NCI-H748 (cell line): Measurements from ENCODE around the gene KRT76.

Source experiments
- DNase-seq: peaks from one replicate; lab custom pipeline; 2025; ENCODE audit not compliant: unreplicated experiment; lab: John Stamatoyannopoulos, UW

The KRT76 gene

GRCh38 chr12:52741375-52742195 is 35.6 kb downstream of the KRT76 start:
- DNase-seq = no peak

GRCh38 chr12:52740584-52740983 is 36.6 kb downstream of the KRT76 start:
- peak; percentile 28 for DNase-seq

- peak; percentile 21 for DNase-seq
Measured at GRCh38 chr12:52739963-52740362, 37.2 kb downstream of the KRT76 start.

GRCh38 chr12:52735816-52736632 is 41.1 kb downstream of the KRT76 start:
- DNase-seq = no peak

- no peak for DNase-seq
Measured at GRCh38 chr12:52735106-52735505, 42.0 kb downstream of the KRT76 start.

GRCh38 chr12:52730793-52731192 is 46.4 kb downstream of the KRT76 start:
- DNase-seq = no peak

GRCh38 chr12:52730383-52730782 is 46.8 kb downstream of the KRT76 start:
- DNase-seq = no peak

- DNase-seq = no peak
Measured at GRCh38 chr12:52729147-52729546, 48.0 kb downstream of the KRT76 start.

GRCh38 chr12:52728374-52728773 is 48.8 kb downstream of the KRT76 start:
- DNase-seq = no peak

- DNase-seq = no peak
Measured at GRCh38 chr12:52727037-52727436, 50.1 kb downstream of the KRT76 start.

GRCh38 chr12:52726451-52726850 is 50.7 kb downstream of the KRT76 start:
- no peak for DNase-seq

GRCh38 chr12:52724384-52724783 is 52.8 kb downstream of the KRT76 start:
- DNase-seq = no peak

GRCh38 chr12:52722680-52723079 is 54.5 kb downstream of the KRT76 start:
- DNase-seq = no peak

- DNase-seq = no peak
Measured at GRCh38 chr12:52721838-52722470, 55.2 kb downstream of the KRT76 start.

- no peak for DNase-seq
Measured at GRCh38 chr12:52720365-52720886, 56.7 kb downstream of the KRT76 start.
